ENCODE data around the gene AMH.

AMH gene

DNA sequence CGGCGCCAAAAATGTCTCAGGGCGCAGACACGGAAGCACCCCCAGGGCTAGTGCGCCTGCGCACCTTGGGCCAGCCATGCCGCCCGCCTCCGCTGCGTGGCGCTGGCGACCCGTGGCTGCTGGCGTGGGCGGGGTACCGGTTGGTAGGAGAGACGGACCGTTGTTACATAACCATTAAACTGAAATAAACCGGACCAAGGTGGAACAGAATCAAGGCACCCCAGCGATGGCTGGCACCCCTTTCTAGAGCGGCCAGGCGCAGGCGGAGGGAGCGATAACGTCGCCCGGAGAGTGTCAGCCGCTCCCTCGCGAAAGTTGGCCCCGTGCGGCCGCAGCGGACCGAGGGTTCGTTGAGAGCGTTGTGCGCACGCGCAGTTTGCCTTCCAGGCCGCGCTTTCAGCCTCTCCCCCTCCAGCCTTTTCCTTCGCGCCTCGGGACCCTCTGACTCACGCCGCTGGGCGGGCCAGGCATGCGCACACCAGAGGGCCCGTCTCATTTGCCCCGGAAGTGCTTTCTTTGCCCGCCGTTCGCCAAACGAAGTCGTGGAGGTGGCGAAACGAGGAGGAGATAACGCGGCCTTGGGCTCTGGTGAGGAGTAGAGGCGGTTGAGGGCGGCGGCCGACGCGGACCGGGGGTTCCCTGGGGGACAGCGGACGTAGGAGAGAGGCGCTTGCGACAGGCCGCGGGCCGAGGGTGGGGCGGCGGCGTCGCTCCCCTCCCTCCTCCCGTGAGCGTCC, 12.6 kb upstream of the AMH start, which contains the start of the genes PLEKHJ1 and SF3A2:
TSS of gene PLEKHJ1 (minus strand) at position 16 of the 737 bp plus-strand sequence. CDS start 81 bp downstream, outside the sequence.
TSS of gene SF3A2 (plus strand) at position 511 of the 737 bp plus-strand sequence. CDS start 6,595 bp downstream, outside the sequence.
- peak; percentile 75 for FAIRE-seq

DNA sequence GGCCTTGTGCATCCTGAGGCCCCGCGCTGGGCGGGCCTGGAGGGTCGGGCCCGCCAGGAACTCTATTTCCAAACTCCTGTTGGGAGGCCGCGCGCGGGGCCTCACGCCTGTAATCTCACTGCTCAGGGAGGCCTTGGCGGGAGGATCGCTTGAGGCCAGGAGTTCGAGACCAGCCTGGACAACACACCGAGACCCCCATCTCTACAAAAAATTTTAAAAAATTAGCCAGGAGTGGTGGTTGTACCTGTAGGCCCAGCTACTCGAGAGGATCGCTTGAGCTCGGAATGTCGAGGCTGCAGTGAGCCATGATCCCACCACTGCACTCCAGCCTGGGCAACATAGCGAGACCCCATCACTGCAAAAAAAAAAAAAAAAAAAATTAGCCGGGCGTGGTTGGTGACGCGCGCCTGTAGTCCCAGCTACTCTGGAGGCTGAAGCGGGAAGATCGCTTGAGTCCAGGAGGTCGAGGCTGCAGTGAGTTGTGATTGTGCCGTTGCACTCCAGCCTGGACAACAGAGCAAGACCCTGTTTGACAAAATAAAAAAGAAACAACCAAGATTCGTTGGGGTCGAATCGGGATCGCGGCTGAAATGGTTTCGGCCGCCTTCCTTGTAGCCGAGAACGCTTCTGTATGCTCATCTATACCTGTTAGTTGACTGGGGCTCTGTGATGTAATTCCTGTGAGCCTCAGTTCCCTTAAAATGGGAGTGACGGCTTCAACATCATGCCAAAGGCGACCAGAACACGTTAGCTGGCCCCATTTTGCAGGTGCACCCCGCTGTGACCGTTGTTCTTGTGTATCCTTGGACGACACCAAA, 11.9 kb upstream of the AMH start:
- FAIRE-seq: no peak

DNA sequence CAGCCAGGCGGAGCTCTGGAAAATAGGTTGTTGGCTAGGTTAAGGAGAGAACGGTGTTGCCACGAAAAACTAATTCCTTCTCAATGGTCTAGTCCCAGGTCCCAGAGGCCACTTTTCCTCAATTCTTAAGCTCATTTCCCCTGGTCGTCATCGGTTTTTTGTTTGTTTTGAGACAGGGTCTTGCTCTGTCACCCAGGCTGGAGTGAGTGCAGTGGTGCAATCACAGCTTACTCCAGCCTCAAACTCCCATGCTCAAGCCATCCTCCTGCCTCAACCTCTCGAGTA, 11.3 kb upstream of the AMH start:
- no peak for FAIRE-seq

DNA sequence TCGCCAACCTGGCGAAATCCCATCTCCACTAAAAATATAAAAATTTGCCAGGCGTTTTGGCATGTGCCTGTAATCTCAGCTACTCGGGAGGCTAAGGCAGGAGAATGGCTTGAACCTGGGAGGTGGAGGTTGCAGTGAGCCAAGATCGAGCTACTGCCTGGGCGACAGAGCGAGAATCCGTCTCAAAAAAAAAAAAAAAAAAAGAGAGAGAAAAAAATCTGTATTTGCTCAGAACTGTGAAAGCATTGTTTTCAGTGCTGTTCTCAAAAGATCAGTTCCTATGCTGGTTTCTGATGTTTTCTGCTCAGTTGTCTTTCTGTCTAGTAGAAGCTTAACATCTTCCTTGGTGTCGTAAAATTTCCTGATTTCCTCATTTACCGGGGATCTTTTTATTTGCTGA, 9.9 kb upstream of the AMH start:
- FAIRE-seq: no peak

DNA sequence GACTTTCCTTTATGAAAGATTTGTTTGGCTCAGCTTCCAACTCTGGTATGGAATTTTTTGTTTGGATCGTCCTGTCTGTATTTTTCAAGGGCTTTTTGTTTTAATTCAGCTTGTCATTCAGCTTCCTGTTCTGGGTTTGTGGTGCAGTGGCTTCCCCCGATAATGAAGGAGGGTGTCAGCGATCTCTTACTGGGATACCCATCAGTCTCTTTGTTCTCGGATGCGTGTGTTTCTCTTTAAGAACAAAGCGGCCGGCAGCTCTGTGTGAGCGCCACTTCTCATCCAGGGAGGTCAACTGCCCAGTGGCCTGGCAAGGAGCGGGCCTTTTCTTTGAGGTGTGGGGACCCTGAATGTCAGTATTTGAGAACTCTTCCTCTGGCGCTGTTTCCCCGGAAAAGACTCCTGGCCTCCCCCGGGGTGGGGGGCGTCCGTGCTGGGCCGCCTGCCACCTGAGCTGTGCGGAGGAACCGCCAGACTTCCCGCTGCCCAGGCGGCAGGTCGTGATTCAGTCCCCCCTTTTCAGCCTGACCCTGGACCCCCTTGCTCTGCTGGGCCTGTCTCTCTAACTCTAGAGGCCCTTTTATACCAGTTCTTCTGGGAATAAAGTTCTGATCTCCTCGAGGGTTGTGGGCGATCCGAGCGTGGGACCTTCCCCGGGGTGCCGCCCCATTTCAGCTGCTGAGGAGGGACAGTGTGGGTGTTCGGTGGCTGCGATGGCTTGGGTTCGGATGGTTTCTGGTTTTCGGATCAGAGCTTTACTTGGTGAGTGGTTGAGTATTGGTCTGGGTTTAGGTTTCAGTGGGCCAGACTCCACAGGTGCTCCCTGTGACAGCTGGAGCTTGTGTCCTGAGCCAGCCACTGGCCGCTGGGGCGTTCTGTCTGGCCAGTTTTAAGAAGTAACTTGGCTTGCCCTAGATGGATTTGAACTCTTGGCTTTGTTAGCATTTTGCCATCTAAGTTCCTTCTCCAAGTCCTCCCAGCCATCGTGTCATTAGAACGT, 9.1 kb upstream of the AMH start:
- no peak for FAIRE-seq

DNA sequence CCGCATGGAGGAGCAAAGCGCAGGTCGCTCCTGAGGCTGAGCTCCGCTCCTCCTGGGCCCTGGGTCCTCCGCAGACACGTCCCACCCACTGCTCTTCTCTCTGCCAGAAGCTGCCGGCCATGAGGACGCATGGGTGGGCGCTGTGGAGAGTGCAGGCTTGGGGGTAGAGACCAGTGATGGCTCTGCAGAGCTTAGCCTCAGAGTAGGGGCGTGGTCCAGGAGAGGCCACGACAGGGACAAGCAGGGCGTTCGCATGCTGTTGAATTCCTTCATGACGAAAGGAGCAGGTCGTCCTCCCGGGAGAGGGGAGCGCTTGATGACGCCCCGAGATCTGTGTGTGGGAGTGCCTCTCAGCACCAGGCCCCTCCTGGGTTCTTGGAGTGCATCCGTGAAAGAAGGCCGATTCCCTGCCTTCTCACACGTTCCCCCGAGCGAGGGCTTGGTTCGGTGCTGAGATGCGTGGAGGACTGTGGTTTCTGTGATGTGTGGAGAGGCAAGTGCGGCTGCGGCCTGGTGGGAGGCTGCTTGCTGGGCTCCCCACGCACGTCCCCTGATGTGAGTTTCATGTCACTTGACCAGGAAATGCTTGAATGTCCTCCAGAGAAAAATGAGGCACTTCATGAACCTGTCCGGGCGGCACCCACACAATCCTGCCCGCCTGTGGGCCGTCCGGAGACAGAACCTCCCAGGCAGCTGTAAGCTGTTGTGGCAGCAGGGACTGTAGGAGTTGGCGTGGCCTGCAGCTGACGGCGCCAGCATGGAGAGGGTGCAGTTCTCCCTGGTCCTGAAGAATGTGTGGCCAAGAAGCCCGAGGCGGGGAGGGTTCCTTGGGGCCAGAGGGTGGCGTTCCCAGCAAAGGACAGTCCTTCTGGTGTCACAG, 8.0 kb upstream of the AMH start:
- FAIRE-seq: no peak

DNA sequence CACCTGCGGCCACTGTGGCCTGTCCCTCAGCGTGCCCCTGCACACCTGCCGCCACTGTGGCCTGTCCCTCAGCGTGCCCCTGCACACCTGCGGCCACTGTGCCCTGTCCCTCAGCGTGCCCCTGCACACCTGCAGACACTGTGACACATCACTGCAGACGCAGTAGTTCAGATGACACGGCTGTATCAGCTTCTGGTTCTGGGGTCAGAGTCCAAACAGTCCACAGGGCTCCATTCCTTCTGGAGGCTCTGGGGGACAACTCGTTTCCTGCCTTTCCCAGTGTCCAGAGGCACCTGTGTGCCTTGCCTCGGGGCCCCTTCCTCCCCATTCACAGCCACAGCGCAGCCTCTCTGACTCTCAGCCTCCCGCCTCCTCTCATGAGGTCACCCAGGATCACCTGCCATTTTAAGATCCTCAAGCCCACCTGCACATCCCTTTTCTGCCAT, 7.0 kb upstream of the AMH start:
- FAIRE-seq: no peak

DNA sequence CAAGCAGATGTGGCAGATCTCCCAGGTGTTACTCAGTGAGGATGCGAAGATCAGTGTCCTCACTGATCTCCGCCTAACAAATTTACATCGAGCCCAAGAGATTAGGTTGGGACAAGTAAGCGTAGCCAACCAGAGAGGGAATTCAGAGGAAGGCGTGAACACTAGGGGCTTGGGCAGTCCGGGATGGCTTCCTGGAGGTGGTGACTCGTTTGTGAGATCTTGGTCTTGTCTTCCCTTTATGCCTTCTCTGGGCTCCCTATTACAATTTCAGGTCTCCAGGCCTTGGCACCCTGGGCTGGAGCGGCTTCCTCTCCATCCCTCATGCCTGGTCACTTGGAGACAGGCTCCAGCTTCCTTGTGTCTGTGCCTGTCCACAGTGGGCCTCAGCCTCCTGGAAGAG, 6.3 kb upstream of the AMH start:
- no peak for FAIRE-seq

DNA sequence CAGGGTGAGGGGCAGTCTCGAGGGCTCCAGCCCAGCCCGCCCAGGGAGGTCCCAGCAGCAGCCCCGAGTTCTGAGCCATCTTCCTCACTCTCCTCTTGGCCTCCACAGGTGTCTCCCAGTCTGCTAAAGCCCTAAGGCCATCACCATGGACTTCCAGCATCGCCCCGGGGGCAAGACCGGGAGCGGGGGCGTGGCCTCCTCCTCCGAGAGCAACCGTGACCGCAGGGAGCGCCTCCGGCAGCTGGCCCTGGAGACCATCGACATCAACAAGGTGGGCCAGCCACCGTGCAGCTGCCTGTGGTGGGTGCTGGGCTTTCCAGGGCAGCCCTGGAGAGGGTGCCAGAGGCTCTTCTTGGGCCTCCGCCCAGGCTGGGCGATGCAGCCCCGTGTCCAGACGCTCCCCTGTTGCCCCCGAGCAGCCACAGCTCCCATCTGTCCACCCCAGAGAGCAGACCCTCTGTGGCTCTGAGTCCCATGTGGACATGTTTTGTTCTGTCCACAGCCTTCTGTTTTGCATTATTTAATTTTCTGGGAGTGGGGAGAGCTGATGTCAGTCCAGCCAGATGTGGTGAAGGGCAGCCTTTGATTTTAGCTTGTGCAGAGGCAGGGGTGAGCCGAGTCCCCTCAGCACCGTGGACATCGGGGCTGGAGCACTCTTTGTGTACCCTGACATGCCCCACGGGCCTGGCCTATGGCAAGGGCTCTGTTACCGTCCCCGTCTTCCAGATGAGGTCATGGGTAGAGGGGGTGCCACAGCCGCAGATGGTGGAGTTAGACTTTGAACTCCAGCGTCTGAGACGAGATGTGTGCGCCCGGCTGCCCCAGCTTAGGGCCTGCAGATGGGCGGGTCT, 5.6 kb upstream of the AMH start:
- FAIRE-seq: no peak

DNA sequence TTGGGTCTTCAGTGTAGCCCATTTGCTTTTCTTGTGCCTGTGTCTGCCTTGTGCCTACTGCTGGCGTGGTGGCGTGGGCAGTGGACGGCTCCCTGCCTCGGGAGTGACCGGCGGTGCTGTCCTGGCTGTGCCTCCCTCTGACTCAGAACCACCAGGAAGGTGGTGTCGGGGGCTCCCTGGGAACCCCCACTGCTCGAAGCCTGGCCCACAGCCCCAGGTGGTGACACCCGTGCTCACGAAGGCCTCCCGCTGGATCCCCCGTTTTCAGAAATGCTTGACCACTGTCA, 5.1 kb upstream of the AMH start:
- no peak for FAIRE-seq

DNA sequence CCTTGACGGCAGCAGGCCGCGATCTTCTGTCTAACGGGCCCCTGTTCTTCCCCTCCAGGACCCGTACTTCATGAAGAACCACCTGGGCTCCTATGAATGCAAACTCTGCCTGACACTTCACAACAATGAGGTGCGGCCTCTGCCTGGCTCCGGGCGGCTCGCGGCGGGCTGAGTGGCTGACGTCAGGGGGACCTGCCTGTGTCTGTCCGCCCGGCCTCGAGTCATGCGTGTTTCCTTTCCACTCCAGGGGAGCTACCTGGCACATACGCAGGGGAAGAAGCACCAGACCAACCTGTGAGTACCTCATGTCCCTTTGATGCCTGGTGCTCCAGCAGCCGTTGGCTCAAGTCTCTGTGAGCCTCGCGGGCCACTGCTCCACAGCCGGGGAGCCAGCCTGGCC, 4.6 kb upstream of the AMH start:
- no peak for FAIRE-seq

DNA sequence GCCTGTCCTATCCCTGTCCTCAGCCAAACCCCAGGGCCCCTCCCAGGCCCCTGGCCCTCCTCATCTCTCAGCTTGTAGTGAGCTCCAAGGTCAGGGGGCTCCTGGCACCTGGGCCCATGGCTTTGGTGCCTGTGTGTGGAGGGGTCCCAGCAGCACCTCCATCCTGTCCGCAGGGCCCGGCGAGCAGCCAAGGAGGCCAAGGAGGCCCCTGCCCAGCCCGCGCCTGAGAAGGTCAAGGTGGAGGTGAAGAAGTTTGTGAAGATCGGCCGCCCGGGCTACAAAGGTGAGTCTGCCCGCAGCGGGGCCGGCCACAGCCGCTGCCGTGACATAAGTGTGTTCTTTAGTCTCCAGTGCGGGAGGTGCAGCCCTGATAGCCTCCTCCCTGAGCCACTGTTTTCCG, 3.9 kb upstream of the AMH start:
- no peak for FAIRE-seq

DNA sequence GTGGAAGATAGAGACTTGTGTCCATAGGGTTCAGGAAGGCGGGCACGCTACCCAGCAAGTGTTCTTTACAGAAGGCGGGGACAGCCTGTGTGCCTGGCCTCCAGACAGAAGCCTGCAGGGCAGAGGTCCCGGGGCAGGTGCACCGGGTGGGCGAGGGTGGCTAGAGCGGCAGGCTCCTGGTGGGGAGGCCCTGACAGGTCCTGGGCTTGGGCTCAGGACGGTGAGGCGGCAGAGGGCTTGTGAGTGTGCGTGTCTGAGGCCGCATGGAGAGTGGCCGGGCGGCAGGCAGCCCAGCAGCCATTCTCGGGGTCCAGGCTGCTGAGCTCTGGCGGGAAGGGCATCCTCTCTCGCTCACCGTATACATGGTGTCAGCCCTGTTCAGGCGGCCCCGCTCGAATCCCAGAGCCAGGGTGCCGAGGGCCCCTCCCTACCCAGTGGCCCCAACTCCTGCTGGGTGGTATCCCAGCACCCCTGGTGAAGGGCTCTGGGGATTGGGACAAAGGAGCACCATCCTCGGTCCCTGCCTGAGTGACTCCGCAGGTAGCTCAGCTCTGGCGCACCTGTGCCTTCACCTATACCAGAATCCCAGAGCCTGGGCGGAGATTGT, 3.0 kb upstream of the AMH start:
- FAIRE-seq: no peak

DNA sequence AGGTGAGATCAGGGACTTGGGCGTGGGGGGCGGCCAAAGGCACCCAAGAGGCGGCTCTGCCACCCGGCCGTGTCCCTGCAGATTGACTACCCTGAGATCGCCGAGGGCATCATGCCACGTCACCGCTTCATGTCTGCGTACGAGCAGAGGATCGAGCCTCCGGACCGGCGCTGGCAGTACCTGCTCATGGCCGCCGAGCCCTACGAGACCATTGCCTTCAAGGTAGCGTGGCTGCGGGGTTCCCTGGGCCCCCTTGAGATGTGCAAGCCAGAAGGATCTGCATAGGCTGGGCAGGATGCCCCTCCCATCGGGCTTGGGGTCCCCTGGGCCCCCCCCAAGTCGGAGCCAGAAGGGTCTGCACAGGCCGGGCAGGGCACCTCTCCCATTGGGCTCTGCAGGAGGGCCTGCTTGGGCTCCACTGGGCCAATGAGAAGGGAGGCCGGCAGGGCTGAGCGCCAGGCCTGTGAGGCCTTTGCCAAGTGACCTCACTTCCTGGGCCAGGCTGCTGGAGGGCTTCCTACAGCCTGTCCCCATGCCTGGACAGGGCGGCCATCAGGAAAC, 2.2 kb upstream of the AMH start:
- no peak for FAIRE-seq

DNA sequence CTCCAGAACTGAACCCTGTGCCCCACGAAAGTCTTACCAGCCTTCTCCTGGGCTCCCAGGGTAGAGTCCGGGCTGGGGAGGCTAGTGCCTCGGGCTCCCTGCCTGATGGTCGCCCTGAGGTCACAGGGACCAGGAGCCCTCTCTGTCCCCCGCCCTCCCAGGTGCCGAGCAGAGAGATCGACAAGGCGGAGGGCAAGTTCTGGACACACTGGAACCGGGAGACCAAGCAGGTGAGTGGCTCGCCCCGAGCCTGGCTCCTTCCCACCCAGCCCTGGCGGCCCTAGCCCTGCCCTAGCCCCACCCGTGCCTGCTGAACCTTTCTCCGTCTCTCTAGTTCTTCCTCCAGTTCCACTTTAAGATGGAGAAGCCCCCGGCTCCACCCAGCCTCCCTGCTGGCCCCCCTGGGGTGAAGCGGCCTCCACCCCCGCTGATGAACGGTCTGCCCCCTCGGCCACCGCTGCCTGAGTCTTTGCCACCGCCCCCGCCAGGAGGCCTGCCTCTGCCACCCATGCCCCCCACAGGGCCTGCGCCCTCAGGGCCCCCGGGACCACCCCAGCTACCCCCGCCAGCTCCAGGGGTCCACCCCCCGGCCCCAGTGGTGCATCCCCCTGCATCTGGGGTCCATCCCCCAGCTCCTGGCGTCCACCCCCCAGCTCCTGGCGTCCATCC, 1.6 kb upstream of the AMH start:
- no peak for FAIRE-seq

DNA sequence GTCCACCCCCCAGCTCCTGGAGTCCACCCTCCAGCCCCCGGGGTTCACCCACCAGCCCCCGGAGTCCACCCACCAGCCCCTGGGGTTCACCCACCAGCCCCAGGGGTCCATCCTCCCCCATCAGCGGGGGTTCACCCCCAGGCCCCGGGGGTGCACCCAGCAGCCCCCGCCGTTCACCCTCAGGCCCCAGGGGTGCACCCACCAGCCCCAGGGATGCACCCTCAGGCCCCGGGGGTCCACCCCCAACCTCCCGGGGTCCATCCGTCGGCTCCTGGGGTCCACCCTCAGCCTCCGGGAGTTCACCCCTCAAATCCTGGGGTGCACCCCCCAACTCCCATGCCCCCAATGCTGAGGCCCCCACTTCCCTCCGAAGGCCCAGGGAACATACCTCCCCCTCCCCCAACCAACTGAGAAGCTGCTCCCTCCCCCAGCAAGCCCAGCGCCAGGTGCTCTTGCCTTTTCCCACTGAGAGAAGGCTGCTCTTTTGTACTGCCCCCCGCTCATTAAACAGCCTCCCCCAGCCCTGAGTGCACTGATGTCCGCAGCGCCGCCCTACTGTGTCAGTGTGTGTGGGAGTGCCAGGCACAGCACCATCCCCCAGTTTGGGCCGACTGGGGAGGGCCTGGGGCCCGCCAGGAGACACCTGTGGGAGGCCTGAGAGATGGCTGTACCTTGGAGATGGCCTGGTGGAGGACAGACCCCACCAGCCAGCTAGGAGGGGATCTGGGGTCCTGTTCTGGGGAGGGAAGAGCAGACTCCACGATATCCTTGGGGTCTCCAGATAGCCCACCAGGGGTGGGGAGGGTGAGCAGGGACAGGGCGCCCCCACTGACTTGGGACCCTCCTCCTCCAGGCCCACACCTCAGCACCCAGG, 750 bp upstream of the AMH start:
- FAIRE-seq: no peak

DNA sequence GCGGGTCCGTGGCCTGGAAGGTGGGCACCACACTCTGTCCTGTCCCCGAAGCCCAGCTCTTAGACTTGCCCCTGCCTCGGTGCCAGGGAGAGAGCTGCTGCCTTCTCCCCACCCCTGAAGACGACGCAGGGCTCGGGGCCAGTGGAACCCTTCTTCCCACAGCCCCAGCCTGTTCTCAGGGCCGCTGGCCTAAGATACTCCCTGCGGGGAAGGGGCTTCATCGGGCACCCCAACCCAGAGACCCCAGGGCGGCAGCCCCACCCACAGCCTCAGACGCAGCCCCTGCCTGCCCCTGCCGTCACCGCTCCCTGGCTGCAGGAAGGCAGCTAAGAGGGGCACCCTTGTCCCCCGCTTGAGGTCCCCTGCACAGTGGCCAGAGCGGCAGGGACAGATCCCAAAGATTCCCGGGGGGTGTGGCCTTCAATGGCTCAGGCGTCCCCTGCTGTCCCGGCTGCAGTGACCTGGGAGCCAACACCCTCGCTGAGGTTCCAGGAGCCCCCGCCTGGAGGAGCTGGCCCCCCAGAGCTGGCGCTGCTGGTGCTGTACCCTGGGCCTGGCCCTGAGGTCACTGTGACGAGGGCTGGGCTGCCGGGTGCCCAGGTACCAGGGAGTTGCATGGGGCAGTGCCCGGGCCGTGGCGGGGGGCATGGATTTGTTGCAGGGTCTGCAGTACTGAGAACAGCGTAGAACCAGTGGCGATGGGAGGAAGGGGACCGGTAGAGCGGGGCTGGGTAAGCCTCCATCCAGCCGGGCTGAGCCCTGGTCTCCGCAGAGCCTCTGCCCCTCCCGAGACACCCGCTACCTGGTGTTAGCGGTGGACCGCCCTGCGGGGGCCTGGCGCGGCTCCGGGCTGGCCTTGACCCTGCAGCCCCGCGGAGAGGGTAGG, 1.0 kb downstream of the AMH start:
- FAIRE-seq: no peak

DNA sequence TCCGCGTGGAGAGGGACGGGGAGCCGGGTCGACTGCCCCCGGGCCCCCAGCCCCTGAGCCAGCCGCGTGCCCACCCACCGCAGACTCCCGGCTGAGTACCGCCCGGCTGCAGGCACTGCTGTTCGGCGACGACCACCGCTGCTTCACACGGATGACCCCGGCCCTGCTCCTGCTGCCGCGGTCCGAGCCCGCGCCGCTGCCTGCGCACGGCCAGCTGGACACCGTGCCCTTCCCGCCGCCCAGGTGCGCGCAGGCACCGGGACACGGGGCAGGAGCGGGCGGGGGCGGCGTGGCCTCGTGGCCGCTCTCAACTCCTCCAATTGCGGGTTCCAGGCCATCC, 1.6 kb downstream of the AMH start:
- no peak for FAIRE-seq
